Measurements from ENCODE around the gene ASPA.

Gene ASPA

GRCh38 chr17:3474212-3474611 lies 1.6 kb upstream of the ASPA start:
- no peak for TF ChIP-seq CTCF (IDR thresholded peaks at IDR 0.05; ENCODE audit: insufficient read depth, low read length)
- no peak for TF ChIP-seq REST (IDR thresholded peaks at IDR 0.05; ENCODE audit: insufficient replicate concordance, low read depth)
- no peak for TF ChIP-seq POLR2AphosphoS5 (IDR thresholded peaks at IDR 0.05; ENCODE audit: low read depth)
- TF ChIP-seq GABPA (IDR thresholded peaks at IDR 0.05; ENCODE audit: low read depth), result no peak
- Histone ChIP-seq H3K27me3 (ENCODE audit: insufficient read depth, poor library complexity, severe bottlenecking) (no peaks in the 10 kb centered on the region), H3K4me3 (replicated peaks; ENCODE audit: insufficient read depth, low read length) (no peak overlapping the region), H3K27ac (replicated peaks) (no peak overlapping the region)
- DNase-seq (ENCODE audit: low read depth in 1 of 2, low spot score in 1 of 2), result no peak

GRCh38 chr17:3475251-3475685 lies 529 bp upstream of the ASPA start:
- Histone ChIP-seq H3K27ac (replicated peaks) (no peak overlapping the region), H3K4me3 (replicated peaks; ENCODE audit: insufficient read depth, low read length) (no peak overlapping the region), H3K27me3 (ENCODE audit: insufficient read depth, poor library complexity, severe bottlenecking) (no peaks in the 10 kb centered on the region)
- DNase-seq (ENCODE audit: low read depth in 1 of 2, low spot score in 1 of 2), result no peak
- TF ChIP-seq CTCF (IDR thresholded peaks at IDR 0.05; ENCODE audit: insufficient read depth, low read length), result no peak
- TF ChIP-seq POLR2AphosphoS5 (IDR thresholded peaks at IDR 0.05; ENCODE audit: low read depth), result no peak
- TF ChIP-seq REST (IDR thresholded peaks at IDR 0.05; ENCODE audit: insufficient replicate concordance, low read depth), result no peak
- no peak for TF ChIP-seq SPI1 (IDR thresholded peaks at IDR 0.05; ENCODE audit: borderline replicate concordance, low read depth)
- no peak for TF ChIP-seq GABPA (IDR thresholded peaks at IDR 0.05; ENCODE audit: low read depth)

- H3K27me3 ChIP-seq (ENCODE audit: insufficient read depth, poor library complexity, severe bottlenecking), result no peaks in the 10 kb centered on the region
- TF ChIP-seq GABPA (IDR thresholded peaks at IDR 0.05; ENCODE audit: low read depth), result no peak
- TF ChIP-seq POLR2AphosphoS5 (IDR thresholded peaks at IDR 0.05; ENCODE audit: low read depth), result no peak
- no peak for TF ChIP-seq SPI1 (IDR thresholded peaks at IDR 0.05; ENCODE audit: borderline replicate concordance, low read depth)
- TF ChIP-seq REST (IDR thresholded peaks at IDR 0.05; ENCODE audit: insufficient replicate concordance, low read depth), result no peak
- TF ChIP-seq CTCF (IDR thresholded peaks at IDR 0.05; ENCODE audit: insufficient read depth, low read length), result no peak
- H3K4me3 ChIP-seq (replicated peaks; ENCODE audit: insufficient read depth, low read length), result no peak overlapping the region
- H3K27ac ChIP-seq (replicated peaks), result no peak overlapping the region
- no peak for DNase-seq (ENCODE audit: low read depth in 1 of 2, low spot score in 1 of 2)
These were observed 4.2 kb downstream of the ASPA start for GRCh38 chr17:3479988-3480387.

Data from HL-60 (cell line).